GM12874 (cell line): ENCODE data around the gene SYNE2.

ENCODE experiments used
- TF ChIP-seq, protein P1 (sequence below): IDR thresholded peaks from 2 replicates; pipeline ENCODE4 v1.5.1; 2011; ENCODE audit warnings: low read depth, mild to moderate bottlenecking, control low read depth, low read length, moderate library complexity; ENCODE audit not compliant: insufficient read depth

Gene SYNE2

DNA sequence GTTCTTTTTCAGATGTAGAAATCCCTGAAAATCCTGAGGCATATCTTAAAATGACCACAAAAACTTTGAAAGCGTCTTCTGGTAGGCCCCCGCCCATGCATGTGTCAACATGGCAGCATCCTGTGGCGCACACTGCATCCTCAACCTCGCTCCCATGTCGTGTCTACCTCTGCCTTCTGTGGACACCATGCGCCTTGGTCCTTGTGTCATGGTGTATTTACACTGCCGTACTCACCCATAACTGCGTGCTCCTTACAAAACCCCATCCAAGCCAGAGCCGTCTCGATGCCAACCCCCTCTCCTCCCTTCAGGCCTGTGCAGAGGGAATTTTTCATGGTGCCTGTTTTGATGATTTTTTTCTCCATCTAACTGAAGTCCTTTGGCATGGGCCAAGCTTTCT lies 362.5 kb downstream of the SYNE2 start:
- TF ChIP-seq, protein P1, sequence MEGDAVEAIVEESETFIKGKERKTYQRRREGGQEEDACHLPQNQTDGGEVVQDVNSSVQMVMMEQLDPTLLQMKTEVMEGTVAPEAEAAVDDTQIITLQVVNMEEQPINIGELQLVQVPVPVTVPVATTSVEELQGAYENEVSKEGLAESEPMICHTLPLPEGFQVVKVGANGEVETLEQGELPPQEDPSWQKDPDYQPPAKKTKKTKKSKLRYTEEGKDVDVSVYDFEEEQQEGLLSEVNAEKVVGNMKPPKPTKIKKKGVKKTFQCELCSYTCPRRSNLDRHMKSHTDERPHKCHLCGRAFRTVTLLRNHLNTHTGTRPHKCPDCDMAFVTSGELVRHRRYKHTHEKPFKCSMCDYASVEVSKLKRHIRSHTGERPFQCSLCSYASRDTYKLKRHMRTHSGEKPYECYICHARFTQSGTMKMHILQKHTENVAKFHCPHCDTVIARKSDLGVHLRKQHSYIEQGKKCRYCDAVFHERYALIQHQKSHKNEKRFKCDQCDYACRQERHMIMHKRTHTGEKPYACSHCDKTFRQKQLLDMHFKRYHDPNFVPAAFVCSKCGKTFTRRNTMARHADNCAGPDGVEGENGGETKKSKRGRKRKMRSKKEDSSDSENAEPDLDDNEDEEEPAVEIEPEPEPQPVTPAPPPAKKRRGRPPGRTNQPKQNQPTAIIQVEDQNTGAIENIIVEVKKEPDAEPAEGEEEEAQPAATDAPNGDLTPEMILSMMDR, result no peak

DNA sequence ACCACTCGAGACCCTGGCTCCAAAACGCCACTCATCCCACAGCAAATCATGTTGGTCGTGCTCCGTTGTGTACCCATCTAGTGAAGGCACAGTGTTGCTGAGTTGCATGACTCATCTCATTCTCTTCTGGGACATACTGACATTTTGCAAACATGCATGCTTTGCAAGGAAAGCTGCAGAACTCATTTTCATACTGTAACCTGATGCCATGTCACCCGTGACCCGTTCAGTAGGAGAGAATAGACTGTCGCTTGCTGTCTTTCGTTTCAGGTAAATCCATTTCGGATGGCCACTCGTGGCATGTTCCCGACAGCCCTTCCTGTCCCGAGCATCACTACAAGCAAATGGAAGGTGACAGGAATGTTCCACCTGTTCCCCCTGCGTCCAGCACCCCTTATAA lies 363.2 kb downstream of the SYNE2 start:
- TF ChIP-seq, protein P1, result no peak

DNA sequence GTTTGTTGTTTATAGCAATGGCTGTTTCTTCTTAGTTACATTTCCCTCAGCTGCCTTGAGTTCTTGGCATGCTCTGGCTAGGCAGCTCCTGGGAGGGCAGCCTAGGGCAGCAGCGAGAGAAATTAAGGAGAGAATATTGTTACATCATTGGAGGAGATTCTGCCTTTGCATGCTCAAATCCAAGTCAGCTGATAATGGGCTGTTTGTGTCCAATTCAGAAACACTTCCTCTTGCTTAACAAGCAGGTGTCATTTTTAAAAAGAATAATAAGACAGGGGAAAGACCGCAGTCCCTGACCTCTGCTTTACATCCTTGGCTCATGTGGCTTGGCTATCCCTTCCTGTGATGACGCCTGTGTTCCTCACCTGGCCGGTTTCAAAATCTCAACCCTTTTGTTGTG lies 364.5 kb downstream of the SYNE2 start:
- TF ChIP-seq, protein P1, result no peak

DNA sequence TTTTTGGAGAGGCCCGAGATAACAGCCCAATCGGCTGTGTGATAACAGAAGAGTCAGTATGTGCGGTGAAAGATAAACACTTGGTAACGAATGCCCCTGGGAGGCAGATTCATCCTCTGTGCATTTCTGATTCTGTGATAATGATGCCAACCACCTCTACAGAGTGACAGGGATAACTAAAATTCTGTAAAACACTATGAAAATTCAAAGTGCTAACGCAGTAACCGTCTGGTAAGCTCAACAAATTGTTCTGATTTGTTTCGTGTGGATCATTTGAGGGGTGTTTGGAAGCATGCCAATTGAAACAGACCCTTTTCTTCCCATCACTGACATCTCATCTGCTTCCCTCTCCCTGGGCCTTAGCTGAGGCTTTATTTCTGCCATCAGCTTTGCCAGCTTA lies 365.0 kb downstream of the SYNE2 start:
- TF ChIP-seq, protein P1, result no peak

DNA sequence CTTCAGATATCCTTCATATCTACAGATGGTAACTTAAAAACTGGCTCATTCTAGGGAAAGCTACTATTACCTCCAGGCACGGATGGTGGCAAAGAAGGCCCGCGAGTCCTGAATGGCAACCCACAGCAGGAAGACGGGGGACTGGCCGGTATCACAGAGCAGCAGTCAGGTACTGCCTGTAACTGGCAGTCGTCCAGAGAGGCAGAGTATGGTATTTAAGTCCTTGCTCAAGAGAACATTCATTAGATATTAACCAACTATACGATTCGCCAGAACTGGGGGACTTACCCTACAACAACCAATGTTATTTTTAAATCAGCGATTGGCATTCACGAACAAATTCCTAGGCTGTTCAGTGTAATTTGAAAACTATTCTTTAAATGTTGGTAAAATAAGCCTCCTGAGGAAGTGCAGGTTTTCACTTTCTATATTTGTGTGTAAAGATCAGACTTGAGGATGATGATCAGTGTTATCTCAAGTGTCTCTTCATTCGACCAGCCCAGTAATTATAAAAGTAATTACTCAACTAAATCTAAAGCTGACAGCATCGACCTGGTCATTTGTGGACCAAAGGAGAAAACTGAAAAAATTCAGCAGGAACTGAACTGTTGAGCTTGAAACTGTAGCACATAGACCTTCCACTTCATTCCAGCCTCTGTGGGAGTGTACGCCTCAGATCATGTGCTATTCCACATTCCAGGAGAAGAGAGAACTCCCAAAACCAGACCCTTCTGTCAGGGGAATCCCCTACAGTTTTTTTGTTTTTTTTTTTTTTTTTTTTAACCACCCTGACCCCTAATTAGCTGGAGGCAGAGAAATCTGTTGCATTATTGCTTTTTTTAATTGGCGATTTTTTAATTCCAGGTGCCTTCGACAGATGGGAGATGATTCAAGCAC lies 365.8 kb downstream of the SYNE2 start:
- TF ChIP-seq, protein P1, result no peak

DNA sequence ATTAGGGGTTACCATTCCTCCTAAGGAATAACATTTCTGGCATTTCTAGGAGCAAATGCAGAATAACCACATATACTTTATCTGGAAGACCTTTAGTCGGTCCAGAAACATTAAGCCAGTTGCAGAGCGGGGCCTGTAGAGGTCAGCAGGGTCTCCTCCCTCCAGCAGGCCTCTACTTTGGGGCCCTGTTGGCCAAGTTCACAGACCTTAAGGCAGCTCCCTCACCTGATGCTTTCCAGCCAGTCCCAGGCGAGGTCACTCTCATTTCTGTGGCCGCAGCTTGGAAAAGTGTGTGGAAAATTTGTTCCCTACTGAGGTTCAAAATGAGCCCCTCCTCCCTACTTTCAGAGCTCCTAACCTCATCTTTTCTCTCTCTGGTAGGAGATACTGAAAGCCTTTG lies 367.3 kb downstream of the SYNE2 start:
- TF ChIP-seq, protein P1, result no peak

DNA sequence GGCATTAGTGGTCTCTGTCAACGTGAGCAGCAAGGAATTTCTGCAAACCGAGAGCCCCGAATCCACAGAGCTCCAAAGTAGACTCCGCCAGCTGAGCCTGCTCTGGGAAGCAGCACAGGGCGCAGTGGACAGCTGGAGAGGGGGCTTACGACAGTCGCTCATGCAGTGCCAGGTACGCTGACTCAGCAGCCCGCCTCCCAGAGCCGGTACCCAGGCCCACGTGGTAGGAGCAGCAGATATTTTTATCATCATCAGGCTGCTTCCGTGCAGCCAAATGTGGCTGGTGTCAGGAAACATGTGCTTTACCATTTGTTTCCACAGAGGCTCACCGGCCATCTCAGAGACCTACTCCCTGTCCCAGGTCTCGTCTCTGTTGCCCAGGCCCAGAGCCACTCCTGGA lies 367.7 kb downstream of the SYNE2 start:
- TF ChIP-seq, protein P1, result no peak
